Measurements from ENCODE around the gene BICC1. TPM values are rescaled to one million over a fixed set of nuclear protein-coding genes. Genes with fewer than 3 reads are reported as not detected.

The BICC1 gene, protein sequence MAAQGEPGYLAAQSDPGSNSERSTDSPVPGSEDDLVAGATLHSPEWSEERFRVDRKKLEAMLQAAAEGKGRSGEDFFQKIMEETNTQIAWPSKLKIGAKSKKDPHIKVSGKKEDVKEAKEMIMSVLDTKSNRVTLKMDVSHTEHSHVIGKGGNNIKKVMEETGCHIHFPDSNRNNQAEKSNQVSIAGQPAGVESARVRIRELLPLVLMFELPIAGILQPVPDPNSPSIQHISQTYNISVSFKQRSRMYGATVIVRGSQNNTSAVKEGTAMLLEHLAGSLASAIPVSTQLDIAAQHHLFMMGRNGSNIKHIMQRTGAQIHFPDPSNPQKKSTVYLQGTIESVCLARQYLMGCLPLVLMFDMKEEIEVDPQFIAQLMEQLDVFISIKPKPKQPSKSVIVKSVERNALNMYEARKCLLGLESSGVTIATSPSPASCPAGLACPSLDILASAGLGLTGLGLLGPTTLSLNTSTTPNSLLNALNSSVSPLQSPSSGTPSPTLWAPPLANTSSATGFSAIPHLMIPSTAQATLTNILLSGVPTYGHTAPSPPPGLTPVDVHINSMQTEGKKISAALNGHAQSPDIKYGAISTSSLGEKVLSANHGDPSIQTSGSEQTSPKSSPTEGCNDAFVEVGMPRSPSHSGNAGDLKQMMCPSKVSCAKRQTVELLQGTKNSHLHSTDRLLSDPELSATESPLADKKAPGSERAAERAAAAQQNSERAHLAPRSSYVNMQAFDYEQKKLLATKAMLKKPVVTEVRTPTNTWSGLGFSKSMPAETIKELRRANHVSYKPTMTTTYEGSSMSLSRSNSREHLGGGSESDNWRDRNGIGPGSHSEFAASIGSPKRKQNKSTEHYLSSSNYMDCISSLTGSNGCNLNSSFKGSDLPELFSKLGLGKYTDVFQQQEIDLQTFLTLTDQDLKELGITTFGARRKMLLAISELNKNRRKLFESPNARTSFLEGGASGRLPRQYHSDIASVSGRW
- 1 to 10 TPM in 3 of 4 donors, under 1 TPM in 1; 0.60 to 5.1 (median 2.2) TPM for total RNA-seq

- DNase-seq: peak; percentile 33
- Histone ChIP-seq H3K36me3 (no peaks in the 10 kb centered on the region), H3K4me1 (peaks cover 0 to 17% (median 6%) of the 10 kb centered on the region in 4 donors), H3K4me3 (peak within 1 kb of the TSS; percentile 62 to 69 (median 64)), H3K9me3 (no peaks in the 10 kb centered on the region), H3K27ac (peak within 1 kb of the TSS; percentile 80 to 86 (median 82)), H3K27me3 (peaks cover 21% of the 10 kb centered on the region)
- WGBS, 2 donors (ENCODE audit: low coverage in 1 of 2): 0% methylated on average over 23 of the region's 82 CpGs; no CpG with 5 or more reads in 1 of the 2 donors
- TF ChIP-seq CTCF (IDR thresholded peaks at IDR 0.05): no peak
- TF ChIP-seq POLR2A (IDR thresholded peaks at IDR 0.05): no peak
- intact Hi-C loops (cut with DNase I; ENCODE audit: low total_unique reads) (no loop called here), in situ Hi-C loops (cut with MboI; ENCODE audit: low pct_ligation_motif_present in 1 of 4, low pct_unique_long_range_greater_than_20kb in 1 of 4, low sequenced_read_pairs in 3 of 4) (no loop called here)
These were observed at the start of gene BICC1 for GRCh38 chr10:58512491-58513187. BICC1 (plus strand) TSS chr10:58512872; CDS start chr10:58513144, 272 bp downstream.

GRCh38 chr10:58464956-58465355 is 47.7 kb upstream of the BICC1 start:
- no peaks in the 10 kb centered on the region for H3K27me3 ChIP-seq
- in situ Hi-C loops (cut with MboI; ENCODE audit: low pct_ligation_motif_present in 1 of 4, low pct_unique_long_range_greater_than_20kb in 1 of 4, low sequenced_read_pairs in 3 of 4) (no loop called here), intact Hi-C loops (cut with DNase I; ENCODE audit: low total_unique reads) (loop anchor here (5.0 kb wide), 1 partner anchor 977 kb away; no protein-coding TSS in a partner anchor)
- no peaks in the 10 kb centered on the region for H3K9me3 ChIP-seq
- DNase-seq: no peak
- no peak overlapping the region for H3K27ac ChIP-seq
- 97% methylated on average over 2 of the region's 2 CpGs; no CpG with 5 or more reads in 1 of the 2 donors for WGBS, 2 donors (ENCODE audit: low coverage in 1 of 2)
- no peak overlapping the region for H3K4me3 ChIP-seq
- TF ChIP-seq EP300 (IDR thresholded peaks at IDR 0.05; ENCODE audit: low read depth): no peak
- TF ChIP-seq POLR2A (IDR thresholded peaks at IDR 0.05): no peak
- TF ChIP-seq CTCF (IDR thresholded peaks at IDR 0.05): no peak
- no peak for TF ChIP-seq POLR2AphosphoS5 (IDR thresholded peaks at IDR 0.05)
- peaks cover 0 to 7% (median 0%) of the 10 kb centered on the region in 4 donors for H3K4me1 ChIP-seq
- H3K36me3 ChIP-seq: no peaks in the 10 kb centered on the region

DNA sequence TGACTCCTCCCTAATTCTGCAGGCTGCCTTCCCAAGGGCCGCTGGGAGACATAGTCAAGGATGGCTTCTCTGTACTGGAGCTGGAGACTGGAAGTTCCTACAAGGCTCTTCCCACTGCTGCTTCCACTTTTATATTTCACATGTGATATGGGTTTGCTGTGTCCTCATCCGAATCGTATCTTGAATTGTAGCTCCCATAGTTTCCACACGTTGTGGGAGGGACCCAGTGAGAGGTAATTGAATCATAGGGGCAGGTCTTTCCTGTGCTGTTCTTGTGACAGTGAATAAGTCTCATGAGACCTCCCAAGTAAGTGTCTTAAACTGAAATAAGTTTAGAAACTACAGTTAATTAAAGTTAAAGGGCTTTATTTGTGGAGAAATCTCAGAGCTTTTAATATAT is 47.0 kb upstream of the BICC1 start:
- DNase-seq: no peak
- intact Hi-C loops (cut with DNase I; ENCODE audit: low total_unique reads): no loop called here
- Histone ChIP-seq H3K9me3 (no peaks in the 10 kb centered on the region), H3K27me3 (no peaks in the 10 kb centered on the region), H3K4me1 (peaks cover 0 to 7% (median 0%) of the 10 kb centered on the region in 4 donors), H3K27ac (no peak overlapping the region), H3K4me3 (no peak overlapping the region), H3K36me3 (no peaks in the 10 kb centered on the region)
- no peak for TF ChIP-seq POLR2A (IDR thresholded peaks at IDR 0.05)
- TF ChIP-seq POLR2AphosphoS5 (IDR thresholded peaks at IDR 0.05): no peak
- no peak for TF ChIP-seq EP300 (IDR thresholded peaks at IDR 0.05; ENCODE audit: low read depth)
- no peak for TF ChIP-seq CTCF (IDR thresholded peaks at IDR 0.05)
- 83 to 85% methylated on average over 3 to 4 of the region's 4 CpGs for WGBS, 2 donors (ENCODE audit: low coverage in 1 of 2)
- in situ Hi-C loops (cut with MboI; ENCODE audit: low pct_ligation_motif_present in 1 of 4, low pct_unique_long_range_greater_than_20kb in 1 of 4, low sequenced_read_pairs in 3 of 4): no loop called here
